HTERT RPE-1 (cell line): ENCODE data around the gene VAV1.

Experiments used
- in situ Hi-C: fragments of 300-500 bp; cut with MboI; formaldehyde crosslinking; loops from 4 replicates; pipeline ENCODE4 v1.14.3; 2020; ENCODE audit warnings: low sequenced_read_pairs

The VAV1 gene

GRCh38 chr19:6772028-6772865 lies at the start of gene VAV1:
VAV1 (plus strand) TSS chr19:6772708; CDS start chr19:6772808, 100 bp downstream.
- in situ Hi-C loops = no loop called here

GRCh38 chr19:6723108-6723618 lies 49.3 kb upstream of the VAV1 start:
- in situ Hi-C loops = no loop called here

DNA sequence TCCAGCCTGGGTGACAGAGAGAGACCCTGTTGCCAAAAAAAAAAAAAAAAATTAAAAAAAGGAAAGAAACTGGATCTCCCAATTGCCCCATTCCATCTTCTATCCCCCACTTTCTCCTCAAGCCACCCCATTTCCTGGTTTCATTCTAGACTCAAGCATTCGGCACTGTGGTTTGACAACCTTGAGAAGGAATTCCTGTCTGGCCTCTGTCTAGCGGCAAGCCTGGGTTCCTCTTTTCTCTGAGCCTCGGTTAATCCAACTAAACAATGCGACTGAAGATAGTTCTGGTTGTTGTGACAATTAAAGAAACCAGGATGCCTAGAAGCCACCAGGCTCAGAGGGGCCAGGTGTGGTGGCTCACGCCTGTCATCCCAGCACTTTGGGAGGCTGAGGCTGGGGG lies 48.8 kb upstream of the VAV1 start:
- in situ Hi-C loops = no loop called here

- in situ Hi-C loops = no loop called here
These were observed 47.6 kb upstream of the VAV1 start for GRCh38 chr19:6724631-6725492.

- in situ Hi-C loops = no loop called here
These were observed 46.8 kb upstream of the VAV1 start for GRCh38 chr19:6725513-6726231.

DNA sequence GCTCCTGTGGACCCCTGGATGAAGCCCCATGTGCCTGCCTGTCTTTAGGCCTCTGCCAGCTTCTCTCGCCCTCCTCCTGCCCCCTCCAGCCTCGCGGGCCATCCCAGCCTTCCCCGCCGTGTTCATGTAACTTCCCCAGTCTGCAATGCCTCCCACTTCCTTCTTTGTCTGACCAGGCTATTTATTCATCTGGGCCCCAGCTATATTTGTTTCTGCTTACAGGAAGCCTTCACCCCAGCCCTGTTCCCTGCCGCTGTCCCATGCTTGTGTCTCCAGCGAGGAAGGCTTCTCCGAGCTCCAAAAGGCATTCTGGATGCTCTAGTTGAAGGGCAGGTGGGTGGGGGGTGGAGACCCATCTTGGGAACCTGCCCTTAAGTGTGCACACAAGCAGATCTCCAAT lies 44.2 kb upstream of the VAV1 start:
- in situ Hi-C loops = no loop called here

DNA sequence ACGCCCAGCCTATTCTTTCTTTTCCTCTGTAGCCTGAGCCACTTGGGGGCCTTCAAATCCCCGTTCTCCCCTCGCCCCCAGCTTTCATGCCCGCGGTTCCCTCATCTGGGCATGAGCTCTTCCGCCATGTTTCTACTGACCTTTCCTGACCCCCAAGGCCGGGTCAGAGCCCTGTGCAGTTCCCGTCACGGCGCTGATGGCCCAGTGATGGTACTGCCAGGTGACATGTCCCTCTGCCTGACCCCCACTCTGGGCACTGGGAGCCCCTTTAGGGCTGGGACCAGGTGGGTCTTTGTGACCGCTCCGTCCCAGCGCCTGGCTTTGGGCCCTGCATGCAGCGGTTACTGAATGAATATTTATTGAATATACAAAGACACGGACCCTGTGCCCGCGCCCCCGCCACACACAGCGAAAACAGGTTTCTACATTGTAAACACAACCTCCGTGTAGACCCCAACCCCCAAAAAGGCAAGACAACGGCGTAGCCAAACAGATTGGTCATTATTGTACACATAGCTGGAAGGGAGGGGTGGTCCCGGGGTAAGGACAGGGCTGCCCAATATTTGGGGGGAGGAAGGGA lies 42.8 kb upstream of the VAV1 start:
- in situ Hi-C loops = no loop called here

- in situ Hi-C loops = no loop called here
These were observed 42.2 kb upstream of the VAV1 start for GRCh38 chr19:6730153-6730804.

DNA sequence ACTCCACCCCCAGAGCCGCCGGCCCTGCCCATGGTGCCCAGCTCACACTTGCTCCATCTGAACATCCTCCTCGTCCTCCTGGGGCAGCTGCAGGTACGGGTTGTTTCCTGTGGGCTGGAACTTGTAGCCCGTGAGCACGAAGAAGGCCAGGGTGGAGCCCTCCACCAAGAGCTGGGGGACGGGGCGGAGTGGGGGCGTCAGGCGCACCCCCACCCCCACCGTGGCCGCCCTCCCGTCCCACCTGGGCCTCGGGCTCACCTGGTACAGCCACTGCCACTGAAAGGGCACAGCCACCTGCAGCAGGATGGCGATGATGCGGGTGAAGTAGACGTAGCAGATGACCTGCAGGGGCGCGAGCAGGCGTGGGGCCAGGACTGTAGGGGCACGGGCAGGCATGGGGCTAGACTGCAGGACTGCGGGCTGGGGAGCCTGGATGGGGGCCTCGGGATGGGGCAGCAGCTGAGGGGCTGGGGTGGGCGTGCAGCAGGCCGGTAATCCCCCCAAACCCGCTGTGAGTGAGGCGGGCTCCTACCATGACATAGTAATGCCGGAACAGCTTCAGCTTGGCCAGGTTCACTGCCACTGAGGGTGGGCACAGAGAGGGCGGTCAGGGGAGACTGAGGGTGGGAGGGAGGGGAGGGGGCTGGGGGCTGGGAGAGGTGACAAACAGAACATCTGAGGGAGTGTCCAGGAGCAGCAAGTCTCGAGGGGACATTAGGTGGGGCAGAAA lies 41.4 kb upstream of the VAV1 start:
- in situ Hi-C loops = no loop called here

GRCh38 chr19:6731822-6732221 lies 40.7 kb upstream of the VAV1 start:
- in situ Hi-C loops = no loop called here

DNA sequence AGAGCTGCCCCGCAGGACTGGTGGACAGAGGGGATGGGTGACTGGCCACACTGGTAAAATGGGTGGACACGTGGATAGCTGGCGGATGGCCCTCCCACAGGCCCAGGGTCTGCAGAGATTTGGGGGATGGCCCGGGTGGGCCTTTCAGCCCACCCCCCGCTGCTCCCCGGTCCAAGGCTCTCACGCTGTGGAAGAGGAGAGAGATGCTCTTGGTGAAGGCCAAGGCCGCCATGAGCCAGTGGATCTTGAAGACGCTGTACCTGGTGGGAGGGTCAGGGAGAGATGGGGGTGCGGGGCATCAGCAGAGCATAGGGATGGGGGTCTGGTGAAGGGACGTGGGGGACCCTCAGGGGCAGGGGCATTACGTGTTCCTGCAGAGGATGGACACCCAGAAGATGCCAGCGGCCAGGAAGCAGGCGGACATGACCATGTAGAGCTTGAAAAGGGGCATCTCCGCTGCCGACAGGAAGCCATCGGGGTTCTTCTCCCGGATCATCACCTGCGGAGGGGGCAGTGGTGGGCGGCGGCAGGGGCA lies 39.6 kb upstream of the VAV1 start:
- in situ Hi-C loops = no loop called here

DNA sequence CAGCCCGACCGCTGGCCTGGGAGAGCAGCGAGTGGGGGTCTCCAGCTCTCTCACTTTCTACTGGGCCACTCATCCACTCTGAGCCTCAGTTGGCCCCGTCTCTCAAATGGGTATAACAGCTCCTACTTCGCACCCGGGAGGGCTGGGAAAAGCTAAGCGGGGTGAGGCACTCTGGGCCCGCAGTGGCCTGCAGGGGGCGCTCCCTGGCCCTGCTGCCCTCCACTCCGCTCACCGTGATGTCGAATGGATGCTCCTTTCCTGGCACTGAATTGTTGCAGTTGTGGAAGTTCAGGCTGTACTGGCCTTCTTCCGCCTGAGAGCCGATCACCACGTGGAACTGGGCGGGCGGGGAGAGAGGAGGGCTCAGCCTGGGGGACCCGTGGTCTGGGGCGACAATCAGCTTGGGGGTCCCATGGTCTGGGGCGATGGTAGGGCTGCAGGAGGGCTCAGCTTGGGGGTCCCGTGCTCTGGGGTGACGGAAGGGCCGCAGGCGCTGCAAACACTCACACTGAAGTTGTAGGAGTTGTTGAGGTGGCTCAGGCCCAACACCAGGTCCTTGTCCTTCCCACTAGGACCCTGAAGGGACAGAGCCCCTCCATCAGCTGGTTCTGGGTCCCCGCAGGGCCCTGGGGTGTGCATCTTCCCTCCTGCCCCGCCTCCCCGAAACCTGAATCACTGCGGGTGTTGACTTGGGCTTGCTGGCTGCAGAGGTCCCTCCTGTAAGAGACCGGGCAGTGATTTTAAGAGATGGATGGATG lies 39.0 kb upstream of the VAV1 start:
- in situ Hi-C loops = no loop called here

- in situ Hi-C loops = no loop called here
These were observed 38.3 kb upstream of the VAV1 start for GRCh38 chr19:6734096-6734696.

DNA sequence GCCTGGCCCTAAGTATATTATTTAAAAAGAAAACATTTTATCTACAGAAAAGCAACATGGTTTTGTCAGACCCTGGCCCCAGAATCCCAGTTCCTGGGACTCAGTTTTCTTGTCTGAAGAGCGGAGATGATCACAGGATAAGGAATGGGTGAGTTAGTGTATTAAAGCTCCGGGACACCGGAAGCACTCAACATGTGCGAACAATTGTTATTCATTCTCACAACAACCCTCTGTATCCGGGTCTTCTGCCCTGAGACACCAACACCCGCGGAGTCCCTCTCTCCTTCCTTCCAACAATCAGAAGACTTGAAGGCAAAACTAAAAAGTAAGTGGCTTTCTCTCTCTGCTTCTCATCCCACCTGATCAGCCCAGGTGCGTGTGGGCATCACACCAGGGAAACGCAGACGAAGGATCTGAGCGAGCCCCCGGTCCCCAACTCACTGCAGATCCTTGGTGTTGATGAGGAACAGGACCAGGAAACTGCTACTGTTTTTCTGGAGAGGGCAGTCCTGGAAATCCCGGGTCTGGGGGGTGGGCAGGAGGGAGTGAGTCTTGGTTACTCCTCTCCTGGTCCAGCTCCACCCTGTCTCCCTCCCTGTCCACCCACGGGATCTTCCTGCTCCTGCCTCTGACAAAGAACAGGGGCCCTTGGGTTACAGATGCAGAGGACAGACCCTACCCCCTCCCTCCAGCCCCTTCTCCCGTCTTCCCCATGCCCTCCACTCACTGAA lies 37.2 kb upstream of the VAV1 start:
- in situ Hi-C loops = no loop called here

DNA sequence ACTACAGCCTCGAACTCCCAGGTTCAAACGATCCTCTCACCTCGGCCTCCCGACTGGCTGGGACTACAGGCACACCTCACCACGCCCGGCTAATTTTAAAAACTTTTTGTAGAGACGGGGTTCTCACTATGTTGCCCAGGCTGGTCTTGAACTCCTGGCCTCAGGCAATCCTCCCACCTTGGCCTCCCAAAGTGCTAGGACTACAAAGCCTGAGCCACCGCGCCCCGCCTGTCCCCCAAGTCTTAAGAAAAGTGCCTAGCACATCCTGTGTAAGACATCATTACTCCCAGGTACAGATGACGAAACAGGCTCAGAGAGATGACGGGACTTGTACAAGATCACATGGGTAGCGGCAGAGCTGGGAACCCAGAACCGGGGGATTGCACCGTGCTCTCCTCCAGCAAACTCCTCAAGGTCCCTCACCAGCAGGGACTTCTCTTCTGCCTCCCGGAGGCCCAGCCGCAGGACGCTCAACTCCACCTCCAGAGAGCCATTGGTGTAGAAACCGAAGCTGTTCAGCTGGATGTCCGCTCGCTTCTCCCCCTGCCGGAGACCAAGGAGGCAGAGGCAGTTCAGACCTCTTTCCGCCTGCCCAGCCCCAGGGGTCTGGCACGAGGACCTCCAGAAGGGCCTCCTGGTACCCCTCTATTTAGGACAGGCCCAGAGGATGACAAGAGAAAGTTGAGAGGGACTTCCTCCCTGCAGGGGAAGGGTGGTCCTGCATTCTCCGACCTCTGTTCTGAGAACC lies 36.2 kb upstream of the VAV1 start:
- in situ Hi-C loops = no loop called here

GRCh38 chr19:6736917-6737283 lies 35.6 kb upstream of the VAV1 start:
- in situ Hi-C loops = no loop called here

- in situ Hi-C loops = no loop called here
These were observed 35.1 kb upstream of the VAV1 start, which contains the start of gene GPR108 for GRCh38 chr19:6737284-6737872. GPR108 (minus strand) TSS chr19:6737580; CDS start chr19:6737576, 4 bp downstream.
